DOHH2 (cell line): ENCODE results near the gene KRTAP9-2.
"Not testable (repeated sequence)": the region's sequence is repeated elsewhere in the genome, so short reads cannot be mapped to it uniquely, and the experiment has no call there.

Source experiments
- H3F3A ChIP-seq: fragments of 200-600 bp; sonication (generic), shearing (Covaris generic); 2 replicates; pipeline ENCODE4 v1.6.0; 2016; ENCODE audit warnings: antibody characterized with exemption, mild to moderate bottlenecking; ENCODE audit not compliant: control insufficient read depth, insufficient read depth
- H3K27ac ChIP-seq: fragments of 200-600 bp; sonication (generic); 2 replicates; pipeline ENCODE4 v1.5.1; 2014; ENCODE audit warnings: low read depth, mild to moderate bottlenecking, low read length, moderate library complexity
- H3K27me3 ChIP-seq: fragments of 200-600 bp; sonication (generic); 2 replicates; pipeline ENCODE4 v1.6.1; 2014; ENCODE audit warnings: mild to moderate bottlenecking, low read length, mixed read lengths; ENCODE audit not compliant: control insufficient read depth
- H3K36me3 ChIP-seq: fragments of 200-600 bp; sonication (generic); 2 replicates; pipeline ENCODE4 v1.6.1; 2014; ENCODE audit warnings: mild to moderate bottlenecking, low read length, moderate library complexity, mixed read lengths; ENCODE audit not compliant: control insufficient read depth
- H3K4me1 ChIP-seq: fragments of 200-600 bp; sonication (generic); 2 replicates; pipeline ENCODE4 v1.6.1; 2014; ENCODE audit warnings: mild to moderate bottlenecking, low read length, mixed read lengths; ENCODE audit not compliant: control insufficient read depth
- H3K4me2 ChIP-seq: fragments of 200-600 bp; sonication (generic); 2 replicates; pipeline ENCODE4 v1.6.0; 2014; ENCODE audit warnings: mild to moderate bottlenecking, low read length, moderate library complexity
- H3K4me3 ChIP-seq: fragments of 200-600 bp; sonication (generic); 2 replicates; pipeline ENCODE4 v1.5.1; 2014; ENCODE audit warnings: mild to moderate bottlenecking, low read length, mixed read lengths
- H3K79me2 ChIP-seq: fragments of 200-600 bp; sonication (generic); 2 replicates; pipeline ENCODE4 v1.6.1; 2014; ENCODE audit warnings: mild to moderate bottlenecking, low read length, mixed read lengths; ENCODE audit not compliant: control insufficient read depth
- H3K9me2 ChIP-seq: fragments of 200-600 bp; sonication (generic); replicated peaks from 2 replicates; pipeline ENCODE4 v1.6.1; 2014; ENCODE audit warnings: mild to moderate bottlenecking, low read length, mixed read lengths; ENCODE audit not compliant: control insufficient read depth
- H3K9me3 ChIP-seq: fragments of 200-600 bp; sonication (generic); 2 replicates; pipeline ENCODE4 v1.6.1; 2014; ENCODE audit warnings: antibody characterized with exemption, low read length, mixed read lengths; ENCODE audit not compliant: control insufficient read depth, insufficient read depth
- H4K20me1 ChIP-seq: fragments of 200-600 bp; sonication (generic); 2 replicates; pipeline ENCODE4 v1.6.0; 2014; ENCODE audit warnings: low read depth, mild to moderate bottlenecking, antibody characterized with exemption, low read length, moderate library complexity; ENCODE audit not compliant: control insufficient read depth, insufficient read depth
- CTCF ChIP-seq: fragments of 200-600 bp; sonication (generic); IDR thresholded peaks from one replicate; pipeline ENCODE4 v1.5.1; 2014; ENCODE audit warnings: antibody characterized with exemption, mild to moderate bottlenecking, low read depth, low read length; ENCODE audit not compliant: poor library complexity, severe bottlenecking
- EZH2phosphoT487 ChIP-seq: fragments of 200-600 bp; sonication (generic); IDR thresholded peaks from 2 replicates; pipeline ENCODE4 v1.6.1; 2017; ENCODE audit warnings: borderline replicate concordance, mild to moderate bottlenecking, antibody characterized with exemption, low read length, moderate library complexity, mixed read lengths

The KRTAP9-2 gene

DNA sequence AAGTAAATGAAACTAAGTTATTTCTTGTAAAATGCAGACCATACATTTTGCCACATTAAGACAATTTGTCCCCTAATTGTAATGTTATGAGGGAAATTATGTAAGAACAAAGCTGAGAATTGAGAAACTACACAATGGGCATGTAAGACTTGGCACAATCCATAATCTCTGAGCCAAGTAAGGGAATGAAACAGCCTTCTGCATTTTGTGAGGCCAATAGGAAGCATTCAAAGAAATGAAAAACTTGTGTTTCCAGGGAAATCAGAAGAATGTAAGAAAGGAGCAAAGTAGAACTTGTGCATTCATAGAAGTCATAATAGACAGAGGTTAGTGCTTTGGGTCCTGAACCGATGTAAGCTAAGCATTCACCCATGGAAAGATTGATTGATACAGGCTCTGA is 24.8 kb downstream of the KRTAP9-2 start:
- TF ChIP-seq CTCF, result no peak
- no peaks in the 10 kb centered on the region for H3K4me1 ChIP-seq
- H3K4me2 ChIP-seq, result no peak overlapping the region
- no peaks in the 10 kb centered on the region for H3K9me3 ChIP-seq
- H3K79me2 ChIP-seq, result no peaks in the 10 kb centered on the region
- H4K20me1 ChIP-seq, result no peaks in the 10 kb centered on the region
- no peaks in the 10 kb centered on the region for H3K36me3 ChIP-seq
- H3K4me3 ChIP-seq, result no peak overlapping the region
- H3K27ac ChIP-seq, result no peak overlapping the region
- no peaks in the 10 kb centered on the region for H3F3A ChIP-seq
- H3K27me3 ChIP-seq, result peaks cover 10% of the 10 kb centered on the region
- no peaks in the 10 kb centered on the region for H3K9me2 ChIP-seq

GRCh38 chr17:41254861-41255260 is 28.4 kb downstream of the KRTAP9-2 start:
- no peak overlapping the region for H3K4me3 ChIP-seq
- H4K20me1 ChIP-seq, result no peaks in the 10 kb centered on the region
- H3K4me1 ChIP-seq, result no peaks in the 10 kb centered on the region
- no peak overlapping the region for H3K27ac ChIP-seq
- H3K79me2 ChIP-seq, result no peaks in the 10 kb centered on the region
- TF ChIP-seq EZH2phosphoT487 (no peak), CTCF (no peak)
- no peaks in the 10 kb centered on the region for H3K9me2 ChIP-seq
- H3K9me3 ChIP-seq, result no peaks in the 10 kb centered on the region
- peaks cover 29% of the 10 kb centered on the region for H3K27me3 ChIP-seq
- H3K36me3 ChIP-seq, result no peaks in the 10 kb centered on the region
- H3F3A ChIP-seq, result no peaks in the 10 kb centered on the region
- no peak overlapping the region for H3K4me2 ChIP-seq

GRCh38 chr17:41255381-41256290 is 29.2 kb downstream of the KRTAP9-2 start, which contains the start of gene KRTAP9-9:
KRTAP9-9 (plus strand) TSS chr17:41255384.
- not testable (repeated sequence) for H3K4me2 ChIP-seq, H3K9me3 ChIP-seq, H3K4me3 ChIP-seq, H3K27ac ChIP-seq, H3K36me3 ChIP-seq, H3K9me2 ChIP-seq, H3K79me2 ChIP-seq, H3K4me1 ChIP-seq, H4K20me1 ChIP-seq, H3F3A ChIP-seq
- H3K27me3 ChIP-seq, result peaks cover 33% of the 10 kb centered on the region

DNA sequence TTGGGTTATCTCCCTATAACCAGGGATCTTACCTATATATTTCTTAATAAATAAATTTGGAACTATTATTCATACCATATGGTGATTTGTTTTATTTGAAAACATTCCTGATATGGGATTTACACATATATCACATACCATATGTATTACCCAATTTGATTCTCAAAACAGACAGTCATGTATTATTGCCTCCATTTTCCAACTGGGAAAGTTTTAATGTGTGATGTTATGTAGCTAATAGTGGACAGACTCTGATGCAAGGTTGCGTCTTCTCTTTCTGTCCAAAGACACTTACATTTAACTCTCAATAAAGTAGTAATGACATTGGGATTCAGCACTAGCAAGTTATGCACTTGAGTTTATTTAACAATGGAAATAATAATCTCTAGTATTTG is 29.8 kb downstream of the KRTAP9-2 start:
- Histone ChIP-seq H3K79me2 (no peaks in the 10 kb centered on the region), H3K9me3 (no peaks in the 10 kb centered on the region), H3F3A (no peaks in the 10 kb centered on the region), H3K27ac (no peak overlapping the region), H3K4me3 (no peak overlapping the region), H3K4me2 (no peak overlapping the region), H4K20me1 (no peaks in the 10 kb centered on the region), H3K9me2 (no peaks in the 10 kb centered on the region), H3K4me1 (no peaks in the 10 kb centered on the region), H3K27me3 (peaks cover 28% of the 10 kb centered on the region), H3K36me3 (no peaks in the 10 kb centered on the region)
- no peak for TF ChIP-seq CTCF
- no peak for TF ChIP-seq EZH2phosphoT487
